Measurements from ENCODE around the gene ERC2. TPM values are rescaled to one million over a fixed set of nuclear protein-coding genes. Genes with fewer than 3 reads are reported as not detected.

Gene ERC2
- total and polyA plus RNA-seq, 2 donors (not counting 3 experiments of a cell fraction or from before 2014, with no cell fraction given) = 5.6 to 15.5 TPM

DNA sequence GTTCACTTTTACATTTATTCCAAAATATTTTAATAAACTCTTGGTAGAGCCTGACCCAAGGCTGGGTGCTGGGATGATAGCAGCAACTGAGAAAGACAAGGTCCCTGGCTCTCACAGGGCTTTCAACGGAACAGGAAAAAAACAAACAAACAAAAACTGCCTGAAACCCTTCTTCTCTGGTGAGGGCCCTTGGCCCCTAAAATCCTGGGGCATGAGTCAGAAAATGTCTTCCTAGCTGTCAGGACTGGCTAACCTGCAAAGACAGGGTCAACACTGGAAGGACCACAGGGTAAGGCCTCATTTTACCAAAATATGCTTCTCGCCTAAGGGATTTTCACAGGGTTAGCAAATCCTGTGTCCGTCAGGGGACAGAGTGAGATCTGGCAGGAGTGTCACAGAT lies 935.5 kb downstream of the ERC2 start:
- no peak for DNase-seq (ENCODE audit: low read depth, low spot score)
- Histone ChIP-seq H3K4me2 (ENCODE audit: insufficient read depth, low read length) (no peak overlapping the region), H3K9me1 (replicated peaks; ENCODE audit: control insufficient read depth, extremely low read depth, insufficient read depth, low read length) (no peaks in the 10 kb centered on the region), H3K27ac (ENCODE audit: insufficient read depth, low read depth, low read length) (no peak overlapping the region), H3K27me3 (ENCODE audit: control insufficient read depth in 2 of 2, insufficient read depth in 2 of 2, low read length in 2 of 2) (no peaks in the 10 kb centered on the region), H3K9ac (replicated peaks; ENCODE audit: extremely low read depth, insufficient read depth, low read length) (no peak overlapping the region), H3K4me1 (ENCODE audit: control insufficient read depth, extremely low read depth, insufficient read depth, low read length) (no peaks in the 10 kb centered on the region), H3K9me3 (replicated peaks; ENCODE audit: control insufficient read depth, insufficient read depth, low read length) (no peaks in the 10 kb centered on the region), H3K79me2 (ENCODE audit: control insufficient read depth, insufficient read depth, low read length) (no peaks in the 10 kb centered on the region), H4K20me1 (replicated peaks; ENCODE audit: control insufficient read depth, extremely low read depth, insufficient read depth, low read length) (no peaks in the 10 kb centered on the region), H3K36me3 (ENCODE audit: control insufficient read depth in 2 of 2, extremely low read depth in 1 of 2, insufficient read depth in 2 of 2, low read length in 2 of 2) (no peaks in the 10 kb centered on the region), H2AFZ (ENCODE audit: low read depth, low read length) (no peak overlapping the region), H3K4me3 (replicated peaks in 1 of 3; ENCODE audit: insufficient read depth in 1 of 3, low read depth in 1 of 3, low read length in 3 of 3) (no peak overlapping the region)
- FAIRE-seq = no peak
- dilution Hi-C loops (cut with MboI; ENCODE audit: extremely low pct_ligation_motif_present, low sequenced_read_pairs) = no loop called here
- intact Hi-C loops (cut with micrococcal nuclease) = no loop called here
- TF ChIP-seq MYC (IDR thresholded peaks at IDR 0.05; ENCODE audit: low read depth, low read length) (no peak), POLR2AphosphoS5 (IDR thresholded peaks at IDR 0.05; ENCODE audit: insufficient read depth, low read depth, low read length) (no peak), GATA2 (IDR thresholded peaks at IDR 0.05; ENCODE audit: insufficient read depth, insufficient read length, low read depth, low read length) (no peak), FOS (IDR thresholded peaks at IDR 0.05; ENCODE audit: borderline replicate concordance, insufficient read depth, low read length) (no peak), EZH2 (IDR thresholded peaks at IDR 0.05; ENCODE audit: borderline replicate concordance, low read depth, low read length, severe bottlenecking) (no peak), POLR2A (IDR thresholded peaks at IDR 0.05; ENCODE audit: low read depth, low read length) (no peak), JUN (IDR thresholded peaks at IDR 0.05; ENCODE audit: borderline replicate concordance, insufficient read depth, insufficient read length, low read depth) (no peak)
- TF ChIP-seq, protein P1, sequence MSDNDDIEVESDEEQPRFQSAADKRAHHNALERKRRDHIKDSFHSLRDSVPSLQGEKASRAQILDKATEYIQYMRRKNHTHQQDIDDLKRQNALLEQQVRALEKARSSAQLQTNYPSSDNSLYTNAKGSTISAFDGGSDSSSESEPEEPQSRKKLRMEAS (IDR thresholded peaks at IDR 0.05; ENCODE audit: insufficient read depth, insufficient read length) = no peak
- TF ChIP-seq, protein P2, sequence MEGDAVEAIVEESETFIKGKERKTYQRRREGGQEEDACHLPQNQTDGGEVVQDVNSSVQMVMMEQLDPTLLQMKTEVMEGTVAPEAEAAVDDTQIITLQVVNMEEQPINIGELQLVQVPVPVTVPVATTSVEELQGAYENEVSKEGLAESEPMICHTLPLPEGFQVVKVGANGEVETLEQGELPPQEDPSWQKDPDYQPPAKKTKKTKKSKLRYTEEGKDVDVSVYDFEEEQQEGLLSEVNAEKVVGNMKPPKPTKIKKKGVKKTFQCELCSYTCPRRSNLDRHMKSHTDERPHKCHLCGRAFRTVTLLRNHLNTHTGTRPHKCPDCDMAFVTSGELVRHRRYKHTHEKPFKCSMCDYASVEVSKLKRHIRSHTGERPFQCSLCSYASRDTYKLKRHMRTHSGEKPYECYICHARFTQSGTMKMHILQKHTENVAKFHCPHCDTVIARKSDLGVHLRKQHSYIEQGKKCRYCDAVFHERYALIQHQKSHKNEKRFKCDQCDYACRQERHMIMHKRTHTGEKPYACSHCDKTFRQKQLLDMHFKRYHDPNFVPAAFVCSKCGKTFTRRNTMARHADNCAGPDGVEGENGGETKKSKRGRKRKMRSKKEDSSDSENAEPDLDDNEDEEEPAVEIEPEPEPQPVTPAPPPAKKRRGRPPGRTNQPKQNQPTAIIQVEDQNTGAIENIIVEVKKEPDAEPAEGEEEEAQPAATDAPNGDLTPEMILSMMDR (IDR thresholded peaks at IDR 0.05; ENCODE audit: extremely low read depth in 1 of 2, insufficient read depth in 1 of 2, low read depth in 1 of 2, low read length in 2 of 2) = no peak
- BruUV-seq (replicated peaks) = no TSS peak
- ChIA-PET POLR2A (no interaction called here), CTCF (no interaction called here)
